A673 (cell line): ENCODE results near the gene SND1. TPM values are rescaled to one million over a fixed set of nuclear protein-coding genes. Genes with fewer than 3 reads are reported as not detected.

Experiments used
- BruUV-seq: library from RNA; stranded (reverse); fragments of 400-500 nt; replicated peaks from 2 replicates; lab custom pipeline; 2021; lab: Mats Ljungman, UMichigan
- CTCF ChIA-PET: fragments of 300-600 bp; sonication (Branson Sonifier 250); formaldehyde crosslinking; loops from one replicate; lab custom pipeline; 2022; ENCODE audit warnings: antibody characterized with exemption; lab: Charles Lee
- POLR2A ChIA-PET: fragments of 300-600 bp; sonication (Branson Sonifier 250); formaldehyde crosslinking; loops from one replicate; lab custom pipeline; 2022; ENCODE audit warnings: antibody characterized with exemption; ENCODE audit not compliant: low non-redundant PET; lab: Charles Lee
- DNase-seq: peaks from one replicate; pipeline ENCODE4 v3.0.0-alpha.2; 2015; ENCODE audit warnings: low spot score
- H3K27ac ChIP-seq: fragments of 200-600 bp; sonication (generic); 2 replicates; pipeline ENCODE4 v1.5.1; 2016; ENCODE audit warnings: mixed run types, low read depth, mild to moderate bottlenecking, mixed read lengths, antibody characterized with exemption, low read length; ENCODE audit not compliant: poor library complexity, severe bottlenecking
- H3K27me3 ChIP-seq: fragments of 200-600 bp; sonication (generic); replicated peaks from 2 replicates; pipeline ENCODE4 v1.6.1; 2017; ENCODE audit warnings: mixed run types, low read depth, mild to moderate bottlenecking, mixed read lengths, antibody characterized with exemption, low read length; ENCODE audit not compliant: insufficient read depth, poor library complexity
- H3K36me3 ChIP-seq: fragments of 200-600 bp; sonication (generic); 2 replicates; pipeline ENCODE4 v1.6.1; 2016; ENCODE audit warnings: mixed run types, mild to moderate bottlenecking, mixed read lengths, antibody characterized with exemption, low read length; ENCODE audit not compliant: insufficient read depth, poor library complexity, severe bottlenecking
- H3K4me1 ChIP-seq: fragments of 200-600 bp; sonication (generic); 2 replicates; pipeline ENCODE4 v1.6.1; 2017; ENCODE audit warnings: mixed run types, mild to moderate bottlenecking, mixed read lengths, antibody characterized with exemption, low read length; ENCODE audit not compliant: insufficient read depth, poor library complexity, severe bottlenecking
- H3K4me3 ChIP-seq: fragments of 200-600 bp; sonication (generic); 2 replicates; pipeline ENCODE4 v1.5.1; 2016; ENCODE audit warnings: low read depth, mixed run types, mild to moderate bottlenecking, mixed read lengths, low read length; ENCODE audit not compliant: poor library complexity, severe bottlenecking
- H3K9me3 ChIP-seq: fragments of 200-600 bp; sonication (generic); 2 replicates; pipeline ENCODE4 v1.6.1; 2016; ENCODE audit warnings: mixed run types, low read depth, mild to moderate bottlenecking, mixed read lengths, antibody characterized with exemption, low read length; ENCODE audit not compliant: poor library complexity, severe bottlenecking
- EZH2 ChIP-seq: fragments of 200-600 bp; sonication (generic); IDR thresholded peaks from 2 replicates; pipeline ENCODE4 v1.6.1; 2017; ENCODE audit warnings: borderline replicate concordance, low read depth, mild to moderate bottlenecking, mixed read lengths, antibody characterized with exemption, low read length; ENCODE audit not compliant: poor library complexity, severe bottlenecking
- intact Hi-C: fragments of 100-400 bp; cut with micrococcal nuclease; formaldehyde crosslinking; loops from one replicate; pipeline ENCODE4 v1.10.0; 2022; ENCODE audit not compliant: unreplicated experiment
- total RNA-seq: library from RNA; stranded (reverse); gene quantifications from 2 replicates; pipeline ENCODE4 v1.2.3, GENCODE V29; 2021
- TF ChIP-seq, protein P1 (sequence below): fragments of 300-800, 200-600 bp; sonication (generic); conservative IDR thresholded peaks from 2 replicates; pipeline ENCODE4 v1.5.1; 2017; ENCODE audit warnings: low read depth, mild to moderate bottlenecking, antibody characterized with exemption, low read length, moderate library complexity, mixed read lengths

The SND1 gene
- total RNA-seq, 1 experiment from 2014 or later, result 177 TPM

GRCh38 chr7:127803626-127804025 is 151.6 kb downstream of the SND1 start:
- CTCF ChIA-PET, result no interaction called here
- Histone ChIP-seq H3K27ac (no peak overlapping the region), H3K36me3 (peaks cover 8% of the 10 kb centered on the region), H3K9me3 (no peaks in the 10 kb centered on the region), H3K27me3 (no peaks in the 10 kb centered on the region), H3K4me3 (no peak overlapping the region), H3K4me1 (no peaks in the 10 kb centered on the region)
- no peak for DNase-seq
- POLR2A ChIA-PET, result no interaction called here
- BruUV-seq, result no TSS peak
- intact Hi-C loops, result no loop called here
- TF ChIP-seq, protein P1, sequence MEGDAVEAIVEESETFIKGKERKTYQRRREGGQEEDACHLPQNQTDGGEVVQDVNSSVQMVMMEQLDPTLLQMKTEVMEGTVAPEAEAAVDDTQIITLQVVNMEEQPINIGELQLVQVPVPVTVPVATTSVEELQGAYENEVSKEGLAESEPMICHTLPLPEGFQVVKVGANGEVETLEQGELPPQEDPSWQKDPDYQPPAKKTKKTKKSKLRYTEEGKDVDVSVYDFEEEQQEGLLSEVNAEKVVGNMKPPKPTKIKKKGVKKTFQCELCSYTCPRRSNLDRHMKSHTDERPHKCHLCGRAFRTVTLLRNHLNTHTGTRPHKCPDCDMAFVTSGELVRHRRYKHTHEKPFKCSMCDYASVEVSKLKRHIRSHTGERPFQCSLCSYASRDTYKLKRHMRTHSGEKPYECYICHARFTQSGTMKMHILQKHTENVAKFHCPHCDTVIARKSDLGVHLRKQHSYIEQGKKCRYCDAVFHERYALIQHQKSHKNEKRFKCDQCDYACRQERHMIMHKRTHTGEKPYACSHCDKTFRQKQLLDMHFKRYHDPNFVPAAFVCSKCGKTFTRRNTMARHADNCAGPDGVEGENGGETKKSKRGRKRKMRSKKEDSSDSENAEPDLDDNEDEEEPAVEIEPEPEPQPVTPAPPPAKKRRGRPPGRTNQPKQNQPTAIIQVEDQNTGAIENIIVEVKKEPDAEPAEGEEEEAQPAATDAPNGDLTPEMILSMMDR, result no peak
- TF ChIP-seq EZH2, result no peak

DNA sequence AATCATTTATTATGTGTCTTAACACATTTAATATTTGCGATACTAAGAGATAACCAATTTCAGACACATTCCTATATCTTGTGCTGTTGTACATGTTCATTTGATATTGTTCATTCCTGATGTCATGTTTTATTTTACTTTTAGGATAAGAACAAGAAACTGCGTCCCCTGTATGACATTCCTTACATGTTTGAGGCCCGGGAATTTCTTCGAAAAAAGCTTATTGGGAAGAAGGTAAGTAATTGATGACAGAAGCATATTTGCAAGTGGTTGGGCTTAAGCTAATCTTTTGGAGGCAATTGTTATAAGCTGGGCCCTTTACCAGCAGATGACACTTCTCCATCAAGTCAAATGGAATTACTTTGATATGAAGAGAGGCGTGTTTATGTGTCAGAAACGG is 155.3 kb downstream of the SND1 start:
- intact Hi-C loops, result no loop called here
- peaks cover 22% of the 10 kb centered on the region for H3K4me1 ChIP-seq
- DNase-seq, result no peak
- no TSS peak for BruUV-seq
- TF ChIP-seq EZH2, result no peak
- TF ChIP-seq, protein P1, result no peak
- no peaks in the 10 kb centered on the region for H3K27me3 ChIP-seq
- ChIA-PET POLR2A (no interaction called here), CTCF (interaction anchor here (0.6 kb wide), 1 partner anchor 80 kb away, joined by 7 read pairs; no protein-coding TSS in a partner anchor)
- H3K4me3 ChIP-seq, result no peak overlapping the region
- no peak overlapping the region for H3K27ac ChIP-seq
- H3K36me3 ChIP-seq, result peaks cover 8% of the 10 kb centered on the region
- H3K9me3 ChIP-seq, result no peaks in the 10 kb centered on the region

GRCh38 chr7:127807829-127808228 is 155.8 kb downstream of the SND1 start:
- Histone ChIP-seq H3K27ac (no peak overlapping the region), H3K4me1 (peaks cover 22% of the 10 kb centered on the region), H3K36me3 (peaks cover 8% of the 10 kb centered on the region), H3K9me3 (no peaks in the 10 kb centered on the region), H3K4me3 (no peak overlapping the region), H3K27me3 (no peaks in the 10 kb centered on the region)
- BruUV-seq, result no TSS peak
- TF ChIP-seq, protein P1, result no peak
- no peak for TF ChIP-seq EZH2
- ChIA-PET CTCF (interaction anchor here (0.6 kb wide), 1 partner anchor 79 kb away, joined by 7 read pairs; no protein-coding TSS in a partner anchor), POLR2A (no interaction called here)
- intact Hi-C loops, result no loop called here
- no peak for DNase-seq
